AG04450 (cell line): ENCODE data around the gene PDGFB. TPM values are rescaled to one million over a fixed set of nuclear protein-coding genes. Genes with fewer than 3 reads are reported as not detected.
A peak's percentile ranks its signal among the peaks of the same experiment; 100 is the strongest.

ENCODE experiments used
- CTCF ChIA-PET: fragments of 300-600, 350-600 bp; formaldehyde crosslinking; extraction: SDS; loops from one replicate; lab custom pipeline; 2022; ENCODE audit warnings: antibody characterized with exemption, inconsistent platforms; lab: Charles Lee
- POLR2A ChIA-PET: fragments of 350-600 bp; formaldehyde crosslinking; extraction: SDS; loops from one replicate; lab custom pipeline; 2021; ENCODE audit warnings: antibody characterized with exemption, inconsistent platforms; lab: Yijun Ruan, JAX
- DNase-seq: peaks from one replicate; pipeline ENCODE4 v3.0.0-alpha.2; 2011; ENCODE audit warnings: low read depth, low spot score
- H3K27ac ChIP-seq: one replicate; pipeline ENCODE4 v1.5.1; 2012; ENCODE audit warnings: low read depth, low read length, control low read depth
- H3K27me3 ChIP-seq: one replicate; pipeline ENCODE4 v1.6.0; 2012; ENCODE audit warnings: low read length; ENCODE audit not compliant: control insufficient read depth, insufficient read depth
- H3K4me3 ChIP-seq: 2 replicates; pipeline ENCODE4 v1.5.1; 2011; ENCODE audit warnings: mild to moderate bottlenecking, low read depth, low read length, control low read depth
- H3K9me3 ChIP-seq: 2 replicates; pipeline ENCODE4 v1.5.1; 2012; ENCODE audit warnings: low read length; ENCODE audit not compliant: control insufficient read depth, insufficient read depth
- CTCF ChIP-seq: IDR thresholded peaks from 2 replicates; pipeline ENCODE4 v1.5.1; 2011; ENCODE audit warnings: low read depth, low read length, control low read depth, inconsistent platforms
- polyA plus RNA-seq: library from polyadenylated mRNA; depleted of rRNA; stranded (reverse); fragments of >200 nt; gene quantifications from 2 replicates; pipeline ENCODE4 v1.2.3, GENCODE V29; 2011

PDGFB gene
- polyA plus RNA-seq, 1 experiment = 0.19 TPM

- Histone ChIP-seq H3K27ac (no peak overlapping the region), H3K27me3 (peaks cover 4% of the 10 kb centered on the region), H3K4me3 (no peak overlapping the region), H3K9me3 (peaks cover 9% of the 10 kb centered on the region)
- CTCF ChIA-PET = no interaction called here
- no peak for DNase-seq
- POLR2A ChIA-PET = no interaction called here
- no peak for TF ChIP-seq CTCF
Observed at GRCh38 chr22:39279170-39279850, 34.5 kb upstream of the PDGFB start.

DNA sequence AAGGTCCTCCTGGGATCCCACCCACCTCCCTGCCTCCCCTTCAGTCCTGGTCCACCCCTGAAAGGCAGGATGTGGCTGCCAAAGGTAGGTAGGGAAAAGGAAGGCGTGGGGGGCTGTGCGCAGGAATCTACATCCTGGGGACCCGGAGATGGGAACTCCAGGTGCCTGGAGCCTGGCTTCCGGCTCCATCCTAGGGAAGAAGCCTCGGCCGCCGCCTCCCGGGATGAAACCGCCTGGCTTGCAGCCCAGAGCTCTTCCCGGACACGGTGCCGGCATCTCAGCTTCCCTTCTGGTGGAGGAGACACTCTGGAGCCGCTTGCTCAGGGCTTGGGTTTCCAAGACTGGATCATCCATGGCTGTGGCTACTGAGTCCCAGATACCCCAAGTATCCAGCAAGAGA lies 33.3 kb upstream of the PDGFB start:
- Histone ChIP-seq H3K27ac (no peak overlapping the region), H3K9me3 (peaks cover 3% of the 10 kb centered on the region; the same call in 1 of the 2 replicates), H3K27me3 (peaks cover 4% of the 10 kb centered on the region), H3K4me3 (no peak overlapping the region)
- ChIA-PET CTCF (no interaction called here), POLR2A (interaction anchor here (1.5 kb wide), 1 partner anchor 14 kb away, joined by 5 read pairs; no protein-coding TSS in a partner anchor)
- DNase-seq = no peak
- TF ChIP-seq CTCF = no peak

- ChIA-PET POLR2A (interaction anchor here (1.5 kb wide), 1 partner anchor 15 kb away, joined by 5 read pairs; no protein-coding TSS in a partner anchor), CTCF (no interaction called here)
- DNase-seq = peak; percentile 74
Observed at GRCh38 chr22:39277142-39277607, 32.4 kb upstream of the PDGFB start.

GRCh38 chr22:39276440-39277141 lies 31.8 kb upstream of the PDGFB start:
- no peak for DNase-seq
- CTCF ChIA-PET = no interaction called here

More at GRCh38 chr22:39277142-39277607, 32.4 kb upstream of the PDGFB start:
- H3K9me3 ChIP-seq = peaks cover 3% of the 10 kb centered on the region; the same call in 1 of the 2 replicates
- H3K4me3 ChIP-seq = no peak overlapping the region
- TF ChIP-seq CTCF = no peak
- H3K27ac ChIP-seq = peak overlapping the region; percentile 52
- H3K27me3 ChIP-seq = peaks cover 4% of the 10 kb centered on the region

More at GRCh38 chr22:39276440-39277141, 31.8 kb upstream of the PDGFB start:
- peak overlapping the region; percentile 52 for H3K27ac ChIP-seq
- TF ChIP-seq CTCF = no peak
- no peak overlapping the region for H3K4me3 ChIP-seq
- POLR2A ChIA-PET = no interaction called here
- H3K27me3 ChIP-seq = peaks cover 4% of the 10 kb centered on the region
- H3K9me3 ChIP-seq = peaks cover 3% of the 10 kb centered on the region; the same call in 1 of the 2 replicates
